Ovary (tissue), 9 donors: ENCODE data around the gene MMD2. TPM values are rescaled to one million over a fixed set of nuclear protein-coding genes. Genes with fewer than 3 reads are reported as not detected.
A peak's percentile ranks its signal among the peaks of the same experiment; 100 is the strongest.

Source experiments
- DNase-seq, 5 donors: peaks; one replicate each; pipeline ENCODE4 v3.0.0-alpha.2; 2019 to 2020
- H3K27ac ChIP-seq, 2 donors: fragments of 200-600 bp; one replicate each; pipeline versions ENCODE4 v1.5.1 to v1.8.0; 2019 to 2022
- H3K27me3 ChIP-seq: fragments of 200-600 bp; one replicate; pipeline ENCODE4 v1.8.0; 2022
- H3K36me3 ChIP-seq: fragments of 200-600 bp; sonication (generic); one replicate; pipeline ENCODE4 v1.5.1; 2019
- H3K4me1 ChIP-seq: one replicate; pipeline ENCODE4 v1.8.1; 2013; ENCODE audit warnings: mild to moderate bottlenecking, moderate library complexity; ENCODE audit not compliant: insufficient read depth
- H3K4me3 ChIP-seq: fragments of 200-600 bp; sonication (generic); one replicate; pipeline ENCODE4 v1.5.1; 2017
- H3K9me3 ChIP-seq, 2 donors: fragments of 200-600 bp in 1 of 2; sonication (generic) in 1 of 2; one replicate each; pipeline versions ENCODE4 v1.5.1 to v1.8.1; 2013 to 2019; ENCODE audit warnings: mild to moderate bottlenecking in 1 of 2, moderate library complexity in 1 of 2
- CTCF ChIP-seq, 3 donors: fragments of 450-650 bp in 2 of 3; fragments of 200-600 bp in 1 of 3; IDR thresholded peaks; one replicate each; pipeline versions ENCODE4 v1.5.1 to v1.8.0; 2016 to 2022; ENCODE audit warnings: antibody characterized with exemption in 3 of 3, mild to moderate bottlenecking in 1 of 3
- EP300 ChIP-seq: sonication (generic); formaldehyde crosslinking; IDR thresholded peaks from one replicate; pipeline ENCODE4 v1.6.1; 2017; ENCODE audit warnings: antibody characterized with exemption
- POLR2A ChIP-seq: fragments of 450-650 bp; IDR thresholded peaks from one replicate; pipeline ENCODE4 v1.6.1; 2017; ENCODE audit warnings: antibody characterized with exemption, mild to moderate bottlenecking, moderate library complexity
- whole genome bisulfite sequencing, 3 donors: extraction: QIAGEN DNeasy Blood & Tissue Kit in 1 of 3; methylation state at CpG; one replicate each; pipeline versions ENCODE4 v1.1.5 to v1.1.7; 2013 to 2017; 5-methylcytosine and 5-hydroxymethylcytosine counted together
- intact Hi-C, 4 donors: fragments of 100-400 bp; cut with DNase I; formaldehyde crosslinking; loops; one replicate each; pipeline versions ENCODE4 v1.11.0 to v1.15.1; 2022 to 2023
- polyA plus RNA-seq, 2 donors: library from polyadenylated mRNA; stranded (reverse); fragments of 200-250 nt in 1 of 2; fragments of 350-450 nt in 1 of 2; fragmentation: Illumina TruSeq in 1 of 2; extraction: RNeasy Lipid Tissue Mini Kit (QIAGEN cat#74804) in 1 of 2; gene quantifications; one replicate each; pipeline ENCODE4 v1.2.3, GENCODE V29; 2013 to 2014
- total RNA-seq, 7 donors: library from RNA; depleted of rRNA in 2 of 7; stranded (reverse); fragments of >200 nt in 2 of 7; fragmentation: NEBNext Ultra II Directional in 3 of 7; extraction: Animal tissue kit (Norgen Biotek cat#: 25700) in 3 of 7; gene quantifications; one replicate each; pipeline versions ENCODE4 v1.1.0 to v1.2.4, GENCODE V29; 2016 to 2023
- donor health status: DM: no; HTN: no; CAD: no; lungs with moderate emphysema.
- donor health status: DM: no; HTN: no; CAD: no.
- donor health status: Bipolar disorder and iron deficiency.
- donor health status: DM: yes; HTN: yes; CAD: no.
- donor health status: DM: no; HTN: no; CAD: no.
- donor health status: DM: yes; HTN: yes; CAD: no.

The MMD2 gene
- total and polyA plus RNA-seq, 9 donors: not detected

- H3K4me3 ChIP-seq: no peak overlapping the region
- no peaks in the 10 kb centered on the region for H3K9me3 ChIP-seq
- no peak for TF ChIP-seq CTCF (IDR thresholded peaks at IDR 0.05)
- TF ChIP-seq POLR2A: no peak
- TF ChIP-seq EP300: no peak
- H3K27me3 ChIP-seq: no peaks in the 10 kb centered on the region
- H3K36me3 ChIP-seq: no peaks in the 10 kb centered on the region
- 65 to 74% (median 68%) methylated on average over 10 of the region's 10 CpGs for WGBS, 3 donors
- no peak overlapping the region for H3K27ac ChIP-seq
- H3K4me1 ChIP-seq: no peaks in the 10 kb centered on the region
- no peak for DNase-seq
- intact Hi-C loops: loop anchor here (5.0 to 10.0 kb wide), 4 partner anchors 79 to 269 kb away; no protein-coding TSS in a partner anchor
These were observed 74.8 kb downstream of the MMD2 start for GRCh38 chr7:4884164-4884563.

- intact Hi-C loops: loop anchor here (5.0 to 10.0 kb wide), 4 partner anchors 79 to 269 kb away; no protein-coding TSS in a partner anchor
- WGBS, 3 donors: 3 to 11% (median 3%) methylated on average over 21 to 72 of the region's 72 CpGs
- H3K36me3 ChIP-seq: no peaks in the 10 kb centered on the region
- peak within 1 kb of the TSS; percentile 70 for H3K4me3 ChIP-seq
- no peak for TF ChIP-seq EP300
- peak in 2 of 3 donors; percentile 76 to 85 for TF ChIP-seq CTCF (IDR thresholded peaks at IDR 0.05)
- peak; percentile 5 for TF ChIP-seq POLR2A
- H3K4me1 ChIP-seq: no peaks in the 10 kb centered on the region
- H3K27ac ChIP-seq: peak within 1 kb of the TSS in 1 of 2 donors; percentile 27
- DNase-seq: peak; percentile 86 to 97 (median 93)
- no peaks in the 10 kb centered on the region for H3K27me3 ChIP-seq
- no peaks in the 10 kb centered on the region for H3K9me3 ChIP-seq
These were observed 75.4 kb downstream of the MMD2 start, which contains the start of gene RADIL for GRCh38 chr7:4883372-4884144. TSS of gene RADIL (minus strand) at chr7:4883716. CDS start at chr7:4878139, 5,577 bp downstream.

- Histone ChIP-seq H3K27ac (peak overlapping the region in 1 of 2 donors; percentile 27), H3K9me3 (no peaks in the 10 kb centered on the region), H3K27me3 (no peaks in the 10 kb centered on the region), H3K4me1 (no peaks in the 10 kb centered on the region), H3K4me3 (peak overlapping the region; percentile 70), H3K36me3 (no peaks in the 10 kb centered on the region)
- TF ChIP-seq CTCF (IDR thresholded peaks at IDR 0.05) (no peak), POLR2A (no peak), EP300 (no peak)
- intact Hi-C loops: loop anchor here (5.0 to 10.0 kb wide), 4 partner anchors 78 to 268 kb away; no protein-coding TSS in a partner anchor
- no peak for DNase-seq
- WGBS, 3 donors: 0 to 1% (median 1%) methylated on average over 1 to 36 of the region's 36 CpGs
These were observed 76.0 kb downstream of the MMD2 start for GRCh38 chr7:4883033-4883371.

- Histone ChIP-seq H3K4me3 (peak overlapping the region; percentile 70), H3K36me3 (no peaks in the 10 kb centered on the region), H3K4me1 (no peaks in the 10 kb centered on the region), H3K9me3 (no peaks in the 10 kb centered on the region), H3K27me3 (no peaks in the 10 kb centered on the region), H3K27ac (peak overlapping the region in 1 of 2 donors; percentile 27)
- WGBS, 3 donors: 2 to 5% (median 3%) methylated on average over 35 of the region's 35 CpGs
- intact Hi-C loops: loop anchor here (5.0 to 10.0 kb wide), 4 partner anchors 78 to 268 kb away; no protein-coding TSS in a partner anchor
- peak; percentile 25 to 69 (median 46) for DNase-seq
- TF ChIP-seq CTCF (IDR thresholded peaks at IDR 0.05) (peak in 1 of 3 donors; percentile 17), EP300 (peak; percentile 18), POLR2A (no peak)
These were observed 76.6 kb downstream of the MMD2 start for GRCh38 chr7:4882169-4883032.
